Upper lobe of left lung (tissue), 4 donors: Measurements from ENCODE around the gene USP1.

ENCODE experiments used
- POLR2A ChIP-seq, 4 donors: fragments of 450-650 bp; IDR thresholded peaks; one replicate each; pipeline ENCODE4 v1.5.1; 2016 to 2017; ENCODE audit warnings: antibody characterized with exemption in 4 of 4, mild to moderate bottlenecking in 2 of 4
- TF ChIP-seq, protein P1 (sequence below), 6 experiments: fragments of 450-650 bp in 4 of 6; fragments of 200-600 bp in 2 of 6; sonication (generic) in 2 of 6; IDR thresholded peaks; one replicate each; pipeline ENCODE4 v1.5.1; 2016 to 2019; ENCODE audit warnings: antibody characterized with exemption in 6 of 6

DNA sequence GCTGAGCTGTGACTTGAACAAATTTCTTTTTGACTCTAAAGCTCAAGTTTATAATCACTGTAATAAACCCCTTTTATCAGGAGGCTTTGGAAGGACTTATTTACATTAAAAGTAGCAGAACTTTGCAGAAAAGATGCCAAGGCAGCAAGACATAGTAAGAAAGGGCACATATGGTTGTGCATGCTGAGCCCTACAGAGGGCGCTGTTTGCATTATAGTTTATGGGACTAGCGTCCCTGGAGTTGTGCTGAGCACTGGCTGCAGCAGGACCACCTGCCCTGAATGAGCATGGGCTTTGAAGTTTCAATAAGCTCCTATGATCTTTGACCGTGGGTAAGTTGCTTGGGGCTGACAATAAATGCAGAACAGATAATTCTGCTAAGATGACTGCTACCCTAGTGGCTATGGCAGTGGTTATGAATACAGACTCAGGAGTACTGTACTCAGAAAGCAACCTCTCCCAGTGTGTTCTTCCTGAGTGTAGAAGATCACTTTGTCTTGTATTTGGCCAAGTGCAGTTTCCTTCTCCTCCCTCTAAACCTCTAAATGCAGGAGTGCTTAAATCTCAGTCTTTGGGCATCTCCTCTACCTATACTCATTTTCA is 45.4 kb upstream of the USP1 start:
- TF ChIP-seq, protein P1, sequence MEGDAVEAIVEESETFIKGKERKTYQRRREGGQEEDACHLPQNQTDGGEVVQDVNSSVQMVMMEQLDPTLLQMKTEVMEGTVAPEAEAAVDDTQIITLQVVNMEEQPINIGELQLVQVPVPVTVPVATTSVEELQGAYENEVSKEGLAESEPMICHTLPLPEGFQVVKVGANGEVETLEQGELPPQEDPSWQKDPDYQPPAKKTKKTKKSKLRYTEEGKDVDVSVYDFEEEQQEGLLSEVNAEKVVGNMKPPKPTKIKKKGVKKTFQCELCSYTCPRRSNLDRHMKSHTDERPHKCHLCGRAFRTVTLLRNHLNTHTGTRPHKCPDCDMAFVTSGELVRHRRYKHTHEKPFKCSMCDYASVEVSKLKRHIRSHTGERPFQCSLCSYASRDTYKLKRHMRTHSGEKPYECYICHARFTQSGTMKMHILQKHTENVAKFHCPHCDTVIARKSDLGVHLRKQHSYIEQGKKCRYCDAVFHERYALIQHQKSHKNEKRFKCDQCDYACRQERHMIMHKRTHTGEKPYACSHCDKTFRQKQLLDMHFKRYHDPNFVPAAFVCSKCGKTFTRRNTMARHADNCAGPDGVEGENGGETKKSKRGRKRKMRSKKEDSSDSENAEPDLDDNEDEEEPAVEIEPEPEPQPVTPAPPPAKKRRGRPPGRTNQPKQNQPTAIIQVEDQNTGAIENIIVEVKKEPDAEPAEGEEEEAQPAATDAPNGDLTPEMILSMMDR (IDR thresholded peaks at IDR 0.05) = peak in 2 of 6 experiments; percentile 9 to 21
- TF ChIP-seq POLR2A (IDR thresholded peaks at IDR 0.05) = no peak
